ENCODE results near the gene RPS15.

DNA sequence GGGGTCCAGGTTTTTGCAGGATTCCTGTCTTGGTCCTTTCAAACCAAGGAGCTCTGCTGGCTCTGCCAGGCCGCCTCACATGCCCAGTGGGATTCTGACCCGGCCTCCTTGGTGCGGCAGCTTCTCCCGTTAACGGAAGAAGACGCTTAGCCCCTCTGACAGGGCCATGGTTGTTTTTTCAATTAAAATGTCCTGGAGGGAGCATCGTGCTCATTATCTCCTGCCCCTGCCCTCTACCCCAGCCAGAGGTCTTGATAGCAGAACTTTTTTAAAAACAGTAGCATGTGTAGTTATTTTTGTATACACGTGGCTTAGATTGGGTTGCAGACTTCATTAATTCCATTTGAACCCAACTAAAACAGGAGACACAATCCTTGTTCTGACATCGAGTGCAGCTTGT lies 11.5 kb upstream of the RPS15 start:
- no peak for TF ChIP-seq EZH2 (IDR thresholded peaks at IDR 0.05)
- TF ChIP-seq POLR2AphosphoS5 (IDR thresholded peaks at IDR 0.05; ENCODE audit: borderline replicate concordance, low read depth, low read length): no peak
- TF ChIP-seq FOXP2 (optimal IDR thresholded peaks at IDR 0.05; ENCODE audit: control extremely low read depth, extremely low read length, insufficient read depth): no peak

Measured in SK-N-MC (cell line).